GM23248 (cell line): ENCODE data around the gene ZNF77. TPM values are rescaled to one million over a fixed set of nuclear protein-coding genes. Genes with fewer than 3 reads are reported as not detected.

Source experiments
- DNase-seq: peaks from one replicate; pipeline ENCODE4 v3.0.0-alpha.2; 2015
- H2AFZ ChIP-seq: fragments of 200-600 bp; sonication (generic); 2 replicates; pipeline ENCODE4 v1.6.1; 2016; ENCODE audit warnings: antibody characterized with exemption
- H3F3A ChIP-seq: fragments of 200-600 bp; sonication (generic); 2 replicates; pipeline ENCODE4 v1.6.1; 2016; ENCODE audit warnings: mild to moderate bottlenecking, antibody characterized with exemption, mixed run types; ENCODE audit not compliant: insufficient read depth
- H3K27ac ChIP-seq: fragments of 200-600 bp; sonication (generic); 2 replicates; pipeline ENCODE4 v1.5.1; 2016; ENCODE audit warnings: mild to moderate bottlenecking
- H3K27me3 ChIP-seq: fragments of 200-600 bp; sonication (generic); replicated peaks from 2 replicates; pipeline ENCODE4 v1.6.1; 2016; ENCODE audit warnings: mild to moderate bottlenecking; ENCODE audit not compliant: insufficient read depth
- H3K36me3 ChIP-seq: fragments of 200-600 bp; sonication (generic); 2 replicates; pipeline ENCODE4 v1.6.1; 2016; ENCODE audit warnings: low read depth, mild to moderate bottlenecking
- H3K4me1 ChIP-seq: fragments of 200-600 bp; sonication (generic); 2 replicates; pipeline ENCODE4 v1.6.1; 2016; ENCODE audit warnings: mild to moderate bottlenecking; ENCODE audit not compliant: insufficient read depth
- H3K4me2 ChIP-seq: fragments of 200-600 bp; sonication (generic); one replicate; pipeline ENCODE4 v1.6.1; 2016; ENCODE audit warnings: mild to moderate bottlenecking; ENCODE audit not compliant: unreplicated experiment
- H3K4me3 ChIP-seq: fragments of 200-600 bp; sonication (generic); 2 replicates; pipeline ENCODE4 v1.5.1; 2016; ENCODE audit warnings: mild to moderate bottlenecking
- H3K79me2 ChIP-seq: fragments of 200-600 bp; sonication (generic); 2 replicates; pipeline ENCODE4 v1.6.1; 2016; ENCODE audit warnings: mild to moderate bottlenecking; ENCODE audit not compliant: insufficient read depth
- H3K9ac ChIP-seq: fragments of 200-600 bp; sonication (generic); 2 replicates; pipeline ENCODE4 v1.6.1; 2016; ENCODE audit warnings: mild to moderate bottlenecking
- H3K9me2 ChIP-seq: fragments of 200-600 bp; sonication (generic); 2 replicates; pipeline ENCODE4 v1.6.1; 2016; ENCODE audit warnings: mixed run types, mild to moderate bottlenecking, moderate library complexity; ENCODE audit not compliant: insufficient read depth
- H3K9me3 ChIP-seq: fragments of 200-600 bp; sonication (generic); one replicate; pipeline ENCODE4 v1.6.1; 2017; ENCODE audit warnings: low read depth
- H4K20me1 ChIP-seq: fragments of 200-600 bp; sonication (generic); 2 replicates; pipeline ENCODE4 v1.6.0; 2016; ENCODE audit not compliant: insufficient read depth
- EZH2 ChIP-seq: fragments of 200-600 bp; sonication (generic); IDR thresholded peaks from 2 replicates; pipeline ENCODE4 v1.6.1; 2018; ENCODE audit warnings: antibody characterized with exemption, mild to moderate bottlenecking; ENCODE audit not compliant: insufficient read depth, poor library complexity, severe bottlenecking
- EZH2phosphoT487 ChIP-seq: fragments of 200-600 bp; sonication (generic); IDR thresholded peaks from 2 replicates; pipeline ENCODE4 v1.6.1; 2018; ENCODE audit warnings: antibody characterized with exemption, moderate library complexity, mild to moderate bottlenecking, low read depth; ENCODE audit not compliant: insufficient read depth
- WGBS, 2 experiments: methylation state at CpG; one replicate each; pipeline ENCODE4 v1.1.6; 2015 to 2017; ENCODE audit warnings: low lambda C conversion rate in 2 of 2, low coverage in 1 of 2; ENCODE audit errors: missing lambda C conversion rate in 2 of 2; 5-methylcytosine and 5-hydroxymethylcytosine counted together
- in situ Hi-C: fragments of 300-500 bp; cut with MboI; formaldehyde crosslinking; loops from 2 replicates; pipeline ENCODE4 v1.15.0; 2020
- polyA plus RNA-seq: library from polyadenylated mRNA; unstranded; fragments of >200 nt; fragmentation: Nextera tagmentation; extraction: Ambion mirVana; gene quantifications from 2 replicates; pipeline ENCODE4 v1.2.1, GENCODE V29; 2016
- total RNA-seq: library from RNA; depleted of rRNA; stranded (reverse); fragments of >200 nt; shearing (Covaris generic); gene quantifications from 2 replicates; pipeline ENCODE4 v1.2.3, GENCODE V29; 2014

ZNF77 gene
- total and polyA plus RNA-seq, 2 experiments from 2014 or later, result 1.1 to 1.2 TPM

GRCh38 chr19:2989236-2989946 lies 44.6 kb upstream of the ZNF77 start:
- WGBS, 2 experiments, result 84% methylated on average over 15 of the region's 15 CpGs
- H3K4me2 ChIP-seq, result no peak overlapping the region
- H3K27me3 ChIP-seq, result no peaks in the 10 kb centered on the region
- DNase-seq, result no peak
- H3K4me3 ChIP-seq, result no peak overlapping the region
- in situ Hi-C loops, result no loop called here
- H3K27ac ChIP-seq, result no peak overlapping the region
- no peaks in the 10 kb centered on the region for H3K79me2 ChIP-seq
- no peaks in the 10 kb centered on the region for H3K36me3 ChIP-seq
- no peak overlapping the region for H2AFZ ChIP-seq
- H3K4me1 ChIP-seq, result no peaks in the 10 kb centered on the region
- H3F3A ChIP-seq, result no peaks in the 10 kb centered on the region
- H4K20me1 ChIP-seq, result no peaks in the 10 kb centered on the region
- H3K9ac ChIP-seq, result no peak overlapping the region
- TF ChIP-seq EZH2phosphoT487, result no peak
- TF ChIP-seq EZH2, result no peak
- H3K9me3 ChIP-seq, result no peaks in the 10 kb centered on the region
- no peaks in the 10 kb centered on the region for H3K9me2 ChIP-seq

- Histone ChIP-seq H3K27me3 (no peaks in the 10 kb centered on the region), H3K9ac (no peak overlapping the region), H3K9me3 (no peaks in the 10 kb centered on the region), H3K27ac (no peak overlapping the region), H3K4me2 (no peak overlapping the region), H3K79me2 (no peaks in the 10 kb centered on the region), H3F3A (no peaks in the 10 kb centered on the region), H4K20me1 (no peaks in the 10 kb centered on the region), H3K9me2 (no peaks in the 10 kb centered on the region), H3K4me3 (no peak overlapping the region), H2AFZ (no peak overlapping the region), H3K4me1 (peaks cover 3% of the 10 kb centered on the region; the same call in 1 of the 2 replicates), H3K36me3 (no peaks in the 10 kb centered on the region)
- TF ChIP-seq EZH2 (no peak), EZH2phosphoT487 (no peak)
- in situ Hi-C loops, result no loop called here
- no peak for DNase-seq
- WGBS, 2 experiments, result 82 to 93% methylated on average over 3 of the region's 3 CpGs
Observed at GRCh38 chr19:2988568-2988967, 43.8 kb upstream of the ZNF77 start.

GRCh38 chr19:2987797-2988196 lies 43.0 kb upstream of the ZNF77 start:
- Histone ChIP-seq H3K9me3 (no peaks in the 10 kb centered on the region), H3K9me2 (no peaks in the 10 kb centered on the region), H3K9ac (no peak overlapping the region), H3K4me2 (no peak overlapping the region), H3F3A (no peaks in the 10 kb centered on the region), H3K27ac (no peak overlapping the region), H2AFZ (no peak overlapping the region), H3K4me1 (peaks cover 11% of the 10 kb centered on the region; the same call in 1 of the 2 replicates), H3K79me2 (no peaks in the 10 kb centered on the region), H3K36me3 (no peaks in the 10 kb centered on the region), H3K27me3 (no peaks in the 10 kb centered on the region), H4K20me1 (no peaks in the 10 kb centered on the region), H3K4me3 (no peak overlapping the region)
- TF ChIP-seq EZH2phosphoT487 (no peak), EZH2 (no peak)
- DNase-seq, result no peak
- 70 to 75% methylated on average over 7 to 12 of the region's 12 CpGs for WGBS, 2 experiments
- in situ Hi-C loops, result no loop called here

- Histone ChIP-seq H3K9me3 (no peaks in the 10 kb centered on the region), H3K9me2 (no peaks in the 10 kb centered on the region), H3F3A (no peaks in the 10 kb centered on the region), H3K9ac (no peak overlapping the region), H3K79me2 (no peaks in the 10 kb centered on the region), H2AFZ (no peak overlapping the region), H3K27ac (no peak overlapping the region), H4K20me1 (no peaks in the 10 kb centered on the region), H3K4me2 (no peak overlapping the region), H3K4me1 (peaks cover 14% of the 10 kb centered on the region; the same call in 1 of the 2 replicates), H3K4me3 (no peak overlapping the region), H3K27me3 (no peaks in the 10 kb centered on the region), H3K36me3 (no peaks in the 10 kb centered on the region)
- TF ChIP-seq EZH2 (no peak), EZH2phosphoT487 (no peak)
- in situ Hi-C loops, result no loop called here
- 62 to 73% methylated on average over 20 of the region's 20 CpGs for WGBS, 2 experiments
- DNase-seq, result no peak
Observed at GRCh38 chr19:2986951-2987524, 42.3 kb upstream of the ZNF77 start.
